Esophagus squamous epithelium (tissue), 4 donors: ENCODE results near the gene NR1D1.
A peak's percentile ranks its signal among the peaks of the same experiment; 100 is the strongest.

Experiments
- CTCF ChIP-seq, 6 experiments: fragments of 450-650 bp in 4 of 6; fragments of 200-600 bp in 2 of 6; sonication (generic) in 2 of 6; IDR thresholded peaks; one replicate each; pipeline ENCODE4 v1.5.1; 2016 to 2019; ENCODE audit warnings: antibody characterized with exemption in 6 of 6, mild to moderate bottlenecking in 4 of 6, moderate library complexity in 4 of 6
- POLR2A ChIP-seq, 4 donors: fragments of 450-650 bp; IDR thresholded peaks; one replicate each; pipeline ENCODE4 v1.6.1; 2017; ENCODE audit warnings: antibody characterized with exemption in 4 of 4, mild to moderate bottlenecking in 4 of 4, moderate library complexity in 3 of 4

GRCh38 chr17:40103071-40103661 is 2.8 kb upstream of the NR1D1 start:
- TF ChIP-seq CTCF (IDR thresholded peaks at IDR 0.05) (no peak), POLR2A (IDR thresholded peaks at IDR 0.05) (peak in 1 of 4 donors; percentile 29)
